GM11168 (cell line): ENCODE results near the gene SH3BGR.

Source experiments
- in situ Hi-C: fragments of 300-500 bp; cut with MboI; formaldehyde crosslinking; loops from one replicate; pipeline ENCODE4 v1.12.0; 2022; ENCODE audit warnings: low sequenced_read_pairs; ENCODE audit not compliant: unreplicated experiment

SH3BGR gene

DNA sequence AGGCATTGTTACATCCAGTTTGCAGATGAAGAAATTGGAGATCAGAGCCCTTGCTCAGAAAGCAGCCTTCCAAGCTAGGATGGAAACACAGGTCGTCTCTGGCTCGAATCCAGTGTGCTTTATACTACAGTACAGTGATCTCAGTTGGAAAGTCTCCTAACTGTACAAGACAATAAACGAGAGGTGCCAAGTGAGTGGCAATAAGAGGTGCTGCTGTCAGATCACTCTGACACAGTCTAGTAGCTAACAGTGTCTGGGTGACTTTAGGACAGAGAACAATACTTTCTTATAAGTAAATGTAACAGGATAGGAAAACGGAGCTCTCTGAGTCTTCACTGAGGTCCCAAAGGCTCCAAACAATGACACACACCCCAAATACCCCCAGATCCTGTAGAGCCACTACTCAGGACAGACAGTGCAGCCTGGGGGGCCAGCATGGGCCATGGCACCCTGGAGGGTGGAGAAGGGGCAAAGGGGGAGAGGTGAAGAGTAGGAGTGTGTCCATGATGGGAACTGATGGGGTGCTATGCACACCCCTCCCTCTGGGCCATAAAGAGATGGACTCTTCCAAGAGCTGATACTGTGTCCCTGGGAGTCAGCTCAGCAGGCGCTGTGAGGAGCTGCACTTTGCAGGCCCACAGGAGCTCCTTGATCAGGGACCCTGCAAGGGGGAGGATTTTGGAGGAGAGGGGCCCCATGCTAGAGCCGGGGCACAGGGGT is 3.3 kb downstream of the SH3BGR start:
- in situ Hi-C loops: no loop called here

DNA sequence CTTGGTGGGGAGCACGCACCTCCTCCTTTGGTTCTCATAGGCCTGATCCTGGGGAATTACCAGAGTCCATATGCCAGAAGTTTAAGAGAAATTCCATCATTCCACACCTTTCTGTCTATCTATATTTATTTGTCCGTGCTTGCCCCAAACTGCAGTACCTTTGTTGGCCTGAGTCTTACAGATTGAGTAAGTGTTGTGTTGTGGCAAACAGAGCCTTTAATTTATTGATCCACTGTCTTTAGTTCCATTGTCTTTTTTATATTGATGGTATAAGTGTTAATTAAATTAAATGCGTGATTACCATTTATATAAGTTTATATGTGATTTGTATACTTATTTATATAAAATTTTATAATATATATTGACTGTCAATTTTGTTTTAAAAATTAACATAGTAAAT is 4.9 kb downstream of the SH3BGR start:
- in situ Hi-C loops: no loop called here

DNA sequence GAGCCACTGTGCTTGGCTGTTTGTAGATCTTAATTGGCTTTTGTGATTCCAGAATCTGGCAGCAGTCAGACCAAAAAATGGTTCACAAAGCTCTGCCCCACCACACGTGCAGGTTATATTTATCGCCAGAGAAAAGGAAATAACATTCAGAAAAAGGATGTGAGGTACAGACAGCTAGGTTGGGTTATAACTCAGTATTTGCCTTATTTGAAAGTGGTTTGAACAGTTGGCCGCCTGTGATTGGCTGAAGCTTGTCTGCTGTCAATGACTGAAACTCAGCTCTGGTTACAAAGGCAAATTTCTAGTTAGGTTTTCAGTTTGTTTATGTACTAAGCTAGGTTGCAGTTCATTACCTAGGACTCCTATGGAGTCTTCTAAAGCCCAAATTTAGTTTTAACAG is 9.6 kb downstream of the SH3BGR start:
- in situ Hi-C loops: no loop called here

DNA sequence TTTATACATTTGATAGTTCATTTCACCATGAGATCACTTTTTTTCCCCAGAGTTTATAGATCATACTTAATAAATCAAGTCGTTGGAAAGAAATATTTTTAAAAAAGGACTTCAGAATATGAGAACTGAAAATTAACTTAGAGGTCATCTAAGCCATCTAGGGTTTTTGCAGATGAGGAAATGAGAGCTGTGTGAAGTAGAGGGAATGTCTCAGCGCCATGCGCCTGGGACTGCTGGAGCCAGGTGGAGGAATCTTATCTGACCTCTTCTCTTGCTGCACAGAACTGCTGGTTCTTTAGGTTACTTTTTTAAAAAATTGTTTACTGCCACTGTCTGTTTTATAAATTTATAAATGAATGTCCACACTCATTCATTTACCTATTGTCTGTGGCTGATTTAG is 11.5 kb downstream of the SH3BGR start:
- in situ Hi-C loops: no loop called here

- in situ Hi-C loops: no loop called here
Observed at GRCh38 chr21:39466584-39466983, 14.8 kb downstream of the SH3BGR start.

DNA sequence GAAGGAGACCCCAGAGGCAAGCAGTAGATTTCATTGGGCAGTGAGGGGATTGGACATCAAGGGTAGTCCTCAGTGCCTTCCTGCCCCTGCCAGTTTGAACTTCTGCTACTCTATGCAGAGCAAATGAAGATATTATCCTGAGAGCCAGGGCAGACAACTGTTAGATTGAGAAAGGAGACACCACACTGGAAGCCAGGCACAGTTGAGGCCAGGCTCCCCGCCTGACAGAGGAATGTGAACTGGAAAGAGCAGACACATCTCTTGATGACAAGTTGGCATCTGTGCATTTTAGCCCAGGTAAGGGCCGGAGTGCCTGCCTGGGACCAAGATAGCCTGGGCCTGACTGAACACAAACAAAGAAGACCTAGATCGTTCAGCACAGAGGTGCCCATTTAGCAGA is 16.0 kb downstream of the SH3BGR start:
- in situ Hi-C loops: no loop called here

DNA sequence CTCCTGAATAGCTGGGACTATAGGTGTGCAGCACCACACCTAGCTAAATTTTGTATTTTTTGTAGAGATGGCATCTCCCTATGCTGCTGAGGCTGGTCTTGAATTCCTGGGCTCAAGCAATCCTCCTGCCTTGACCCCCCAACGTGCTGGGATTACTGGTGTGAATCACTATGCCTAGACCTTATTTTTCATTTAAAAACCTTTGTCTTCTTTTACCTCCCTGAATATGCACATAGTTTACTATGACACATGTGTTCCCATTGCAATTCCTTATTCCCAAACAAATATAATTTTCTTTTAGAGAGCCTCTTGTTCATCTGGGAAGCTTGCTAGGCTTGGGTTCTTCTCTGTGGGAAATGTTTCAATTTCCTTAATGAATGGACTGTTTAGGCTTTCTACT is 16.8 kb downstream of the SH3BGR start:
- in situ Hi-C loops: no loop called here

DNA sequence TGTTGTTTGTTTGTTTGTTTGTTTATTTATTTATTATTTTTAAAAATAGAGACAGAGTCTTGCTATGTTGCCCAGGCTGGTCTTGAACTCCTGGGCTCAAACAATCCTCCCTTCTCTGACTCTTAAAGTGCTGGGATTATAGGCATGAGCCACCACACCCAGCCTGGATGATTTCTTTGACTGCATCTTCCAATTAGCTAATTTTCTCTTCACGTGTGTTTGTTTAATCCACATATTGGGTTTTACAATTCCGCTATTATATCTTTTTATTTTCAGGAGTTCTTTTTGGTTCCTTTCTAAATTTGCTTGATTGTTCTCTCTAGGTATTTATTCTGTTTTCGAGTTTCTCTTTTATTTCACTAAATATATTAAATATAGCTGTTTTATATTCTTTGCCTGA is 19.8 kb downstream of the SH3BGR start:
- in situ Hi-C loops: no loop called here

DNA sequence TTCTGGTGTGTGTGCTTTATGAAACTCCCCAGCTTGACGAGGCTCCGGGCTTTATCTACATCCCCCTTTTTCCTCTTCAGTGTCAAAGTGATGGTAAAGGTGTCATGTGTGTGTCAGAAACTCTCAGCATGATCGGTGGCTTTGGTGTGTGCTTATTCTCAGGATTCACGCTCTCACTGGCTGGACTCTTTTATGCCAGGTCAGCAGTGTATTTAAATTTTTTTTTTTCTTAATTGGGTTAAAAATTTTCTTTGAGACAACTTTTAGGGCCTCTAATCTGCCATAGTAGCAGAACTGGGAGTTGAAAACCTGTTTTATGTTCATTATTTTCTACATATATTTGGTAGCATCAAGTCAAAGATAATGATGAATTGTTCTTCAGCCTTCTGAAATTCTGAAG is 21.0 kb downstream of the SH3BGR start:
- in situ Hi-C loops: no loop called here

DNA sequence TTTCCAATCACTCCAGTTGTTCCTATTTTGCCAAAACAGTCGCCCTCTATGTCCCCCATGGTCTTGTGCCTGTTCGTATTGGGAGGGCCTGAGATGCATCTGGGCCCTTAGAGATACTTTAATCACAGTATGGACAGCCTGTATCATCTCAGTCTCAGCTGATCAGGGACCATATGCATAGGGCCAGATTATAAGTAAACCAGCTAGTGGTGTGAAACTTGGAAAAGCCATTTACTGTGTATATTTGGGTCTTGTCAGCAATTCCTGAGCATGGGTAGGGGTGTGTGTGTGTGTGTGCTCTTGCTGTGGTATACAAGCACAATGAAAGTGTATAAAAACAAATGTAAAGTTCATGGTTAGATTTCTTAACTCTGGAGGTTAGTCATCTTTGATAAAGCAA is 22.8 kb downstream of the SH3BGR start:
- in situ Hi-C loops: no loop called here

GRCh38 chr21:39479164-39479813 is 27.5 kb downstream of the SH3BGR start:
- in situ Hi-C loops: no loop called here

DNA sequence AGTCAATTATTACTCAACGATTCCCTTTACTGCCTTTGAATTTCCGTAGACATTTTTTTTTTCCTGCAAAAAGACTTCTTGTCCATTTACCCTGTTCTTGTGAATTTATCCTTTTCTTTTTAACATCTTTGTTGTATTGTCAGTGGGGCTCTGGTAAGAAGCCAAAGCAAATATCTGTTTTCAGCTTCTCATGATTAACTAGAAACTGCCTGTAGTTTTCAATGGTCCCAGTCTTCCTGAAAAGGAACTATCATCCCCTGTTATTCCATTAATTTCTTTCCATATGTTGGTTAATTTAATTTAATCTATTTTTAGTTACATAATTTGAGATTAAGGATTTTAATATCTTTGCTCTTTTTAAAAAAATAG is 28.0 kb downstream of the SH3BGR start:
- in situ Hi-C loops: no loop called here

DNA sequence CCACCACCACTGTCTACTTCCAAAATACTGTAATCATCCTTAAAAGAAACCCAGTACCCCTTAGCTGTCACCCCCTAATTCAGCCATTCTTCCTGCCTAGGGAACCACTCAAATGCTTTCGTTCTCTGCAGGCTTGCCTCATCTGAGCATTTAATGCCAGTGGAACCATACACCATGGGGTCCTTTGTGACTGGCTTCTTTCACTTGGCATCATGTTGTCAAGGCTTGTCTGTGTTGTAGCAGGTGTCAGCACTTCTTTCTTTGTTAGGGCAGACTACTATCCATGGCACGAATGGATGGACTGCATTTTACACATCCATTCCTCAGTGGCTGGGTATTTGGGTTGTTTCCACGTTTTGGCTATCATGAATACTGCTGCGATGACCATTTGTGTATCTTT is 28.5 kb downstream of the SH3BGR start:
- in situ Hi-C loops: no loop called here

GRCh38 chr21:39481886-39482285 is 30.1 kb downstream of the SH3BGR start:
- in situ Hi-C loops: no loop called here

DNA sequence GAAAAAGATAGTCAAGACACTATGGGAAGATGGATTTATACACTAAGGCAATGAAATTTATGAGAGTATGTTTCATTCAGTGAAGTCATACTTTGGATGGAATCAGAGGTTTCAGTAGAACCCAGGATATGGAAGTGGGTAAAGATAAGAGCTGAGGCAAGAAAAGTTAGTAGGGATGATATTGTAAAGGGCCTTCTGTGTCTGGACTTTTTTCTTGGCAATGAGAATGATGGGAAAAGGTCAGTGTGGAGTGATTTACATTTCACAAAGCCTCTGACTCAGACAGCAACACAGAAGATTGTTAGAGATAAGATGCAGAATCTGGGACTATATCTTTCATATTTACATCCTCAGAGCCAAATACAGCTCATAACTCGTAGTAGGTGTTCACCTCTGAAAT is 32.1 kb downstream of the SH3BGR start:
- in situ Hi-C loops: no loop called here

- in situ Hi-C loops: no loop called here
Observed at GRCh38 chr21:39484711-39485276, 33.0 kb downstream of the SH3BGR start.

DNA sequence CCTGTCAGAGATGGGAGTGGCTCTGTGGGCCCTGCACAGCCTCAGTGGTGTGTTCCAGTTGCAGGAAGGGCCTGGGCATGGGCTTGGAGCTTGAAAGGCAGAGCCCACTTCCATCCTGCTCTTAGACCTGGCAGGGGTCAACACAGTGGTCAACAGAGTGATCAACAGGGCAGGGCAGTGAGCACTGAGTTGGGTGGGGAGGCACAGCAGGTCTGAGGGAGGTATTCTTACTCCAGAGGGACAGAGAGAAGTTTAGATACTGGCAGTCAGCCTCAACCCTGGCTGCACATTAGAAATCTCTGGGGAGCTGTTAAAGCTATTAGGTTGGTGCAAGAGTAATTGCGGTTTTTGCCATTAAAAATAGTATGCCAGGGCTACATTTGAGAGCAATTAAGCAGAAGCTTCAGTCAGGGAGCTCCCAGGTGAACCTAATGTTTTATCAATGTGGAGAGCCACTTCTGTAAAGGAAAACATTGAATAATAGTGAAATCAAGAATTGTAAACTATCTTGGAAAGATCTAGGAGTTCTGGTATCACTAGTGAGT is 37.7 kb downstream of the SH3BGR start:
- in situ Hi-C loops: no loop called here

DNA sequence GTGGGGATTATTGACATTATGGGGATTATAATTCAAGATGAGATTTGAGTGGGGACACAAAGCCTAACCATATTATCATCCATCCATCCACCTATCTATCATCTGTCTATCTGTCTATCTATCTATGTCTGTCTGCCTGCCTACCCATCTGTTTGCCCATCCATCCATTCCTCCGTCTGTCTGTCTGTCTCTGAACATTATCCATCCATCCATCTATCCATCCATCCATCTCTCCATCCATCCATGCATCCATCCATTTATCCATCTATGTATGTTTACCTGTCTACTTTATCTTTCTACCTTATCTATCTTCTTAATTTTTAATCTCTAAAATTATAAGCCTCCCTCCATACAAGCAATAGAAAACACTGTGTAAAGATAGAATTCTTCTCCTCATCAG is 47.4 kb downstream of the SH3BGR start:
- in situ Hi-C loops: no loop called here

- in situ Hi-C loops: no loop called here
Observed at GRCh38 chr21:39502631-39503030, 50.9 kb downstream of the SH3BGR start.

DNA sequence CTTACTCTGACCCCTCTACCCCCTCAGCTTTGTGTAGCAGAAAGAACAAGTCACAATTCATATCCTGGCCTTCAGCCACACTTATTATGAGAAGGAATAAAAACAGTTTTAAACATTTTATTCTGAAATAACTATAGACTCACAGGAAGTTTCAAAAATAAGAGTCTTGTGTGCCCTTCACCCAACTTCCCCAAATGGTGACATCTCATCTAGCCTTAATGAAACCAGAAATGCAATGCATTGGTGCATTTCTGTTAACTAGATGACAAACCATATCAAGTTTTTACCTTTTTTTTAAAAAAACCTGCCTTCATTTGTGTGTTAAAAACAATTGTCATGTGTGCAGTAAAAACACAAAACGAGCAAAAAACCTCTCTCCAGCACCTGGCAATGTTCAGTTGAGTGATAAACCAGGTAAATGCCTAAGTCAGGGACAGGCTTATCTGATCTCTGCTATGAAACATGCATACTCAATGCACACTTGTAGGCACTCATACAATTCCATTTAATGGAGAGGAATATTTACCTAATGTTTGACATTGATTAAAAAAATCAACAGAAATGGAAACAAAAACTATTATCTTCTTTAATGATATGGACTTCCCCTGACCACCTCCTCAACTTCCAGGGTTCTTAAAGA is 51.5 kb downstream of the SH3BGR start:
- in situ Hi-C loops: no loop called here

DNA sequence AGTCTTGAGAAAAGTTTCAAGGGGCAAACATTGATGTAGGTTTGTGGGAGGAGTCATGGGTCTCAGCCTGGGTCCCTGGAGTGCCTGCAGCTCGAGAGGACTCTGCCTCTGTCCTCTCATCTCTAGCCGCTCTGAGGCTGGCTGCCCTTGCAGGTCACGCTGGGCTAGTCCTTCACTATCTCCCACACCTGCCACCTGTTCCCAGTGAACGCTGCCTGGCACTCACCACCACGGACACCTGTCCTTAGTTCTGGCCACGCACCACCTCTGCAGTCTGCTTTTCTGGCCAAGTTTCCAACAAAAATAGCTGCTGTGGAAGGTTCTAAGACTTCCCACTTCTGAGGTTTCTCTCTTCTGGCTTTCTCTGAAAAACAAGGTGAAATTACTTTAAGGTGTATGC is 52.5 kb downstream of the SH3BGR start:
- in situ Hi-C loops: no loop called here
